Stimulated activated CD8-positive, alpha-beta memory T cell treated with anti-CD3 and anti-CD28 coated beads, Interleukin-12 subunit alpha, Interleukin-12 subunit beta, amount 100 ng/mL, for 24 hours (primary cell): Measurements from ENCODE around the gene SPATA13.
"Not testable (repeated sequence)": the region's sequence is repeated elsewhere in the genome, so short reads cannot be mapped to it uniquely, and the experiment has no call there.

ENCODE experiments used
- DNase-seq: peaks from one replicate; pipeline ENCODE4 v3.0.0-alpha.2; 2020; ENCODE audit errors: extremely low read depth

Gene SPATA13

GRCh38 chr13:24194447-24194846 is 33.9 kb downstream of the SPATA13 start:
- no peak for DNase-seq

- DNase-seq = no peak
Measured at GRCh38 chr13:24195626-24196025, 35.1 kb downstream of the SPATA13 start.

DNA sequence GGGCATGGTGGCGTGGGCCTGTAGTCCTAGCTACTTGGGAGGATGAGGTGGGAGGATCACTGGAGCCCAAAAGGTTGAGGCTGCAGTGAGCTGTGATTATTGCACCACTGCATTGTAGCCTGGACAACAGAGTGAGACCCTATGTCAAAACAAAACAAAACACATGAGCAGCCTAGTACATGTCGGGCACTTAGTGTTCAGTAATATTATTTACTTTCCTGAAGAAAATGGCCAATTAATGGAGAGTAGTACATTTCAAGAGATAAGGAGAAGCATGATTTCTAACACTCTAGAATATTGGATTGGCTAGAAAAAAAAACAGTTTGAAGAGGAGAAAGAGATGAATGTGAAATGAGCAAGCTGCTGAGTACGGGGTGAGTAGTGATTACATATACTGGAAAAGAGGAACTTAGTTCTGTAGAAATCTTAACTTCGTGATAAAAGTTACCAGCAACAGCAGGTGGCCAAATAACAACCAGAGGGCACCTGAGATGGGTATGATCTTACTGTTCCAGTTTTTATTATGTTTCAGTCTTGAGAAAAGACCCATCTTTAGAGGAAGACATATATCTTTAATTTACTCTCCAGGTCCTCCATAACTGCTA is 36.2 kb downstream of the SPATA13 start:
- DNase-seq = no peak

DNA sequence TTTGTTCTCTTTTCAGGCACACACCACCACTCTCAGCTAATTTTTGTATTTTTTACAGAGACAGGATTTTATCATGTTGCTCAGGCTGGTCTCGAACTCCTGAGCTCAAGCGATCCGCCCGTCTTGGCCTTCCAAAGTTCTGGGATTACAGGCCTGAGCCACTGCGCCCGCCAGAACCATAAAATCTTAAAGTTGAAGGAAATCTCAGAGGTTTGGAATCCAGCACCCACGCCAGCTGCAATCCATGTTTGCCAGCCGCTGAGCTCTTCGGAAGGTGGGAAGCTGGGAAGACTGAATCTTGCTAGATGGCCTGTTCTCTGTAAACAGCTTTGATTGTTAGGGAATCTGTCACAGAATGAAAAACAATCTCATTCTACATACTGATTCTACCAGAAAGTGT is 38.5 kb downstream of the SPATA13 start:
- no peak for DNase-seq

DNA sequence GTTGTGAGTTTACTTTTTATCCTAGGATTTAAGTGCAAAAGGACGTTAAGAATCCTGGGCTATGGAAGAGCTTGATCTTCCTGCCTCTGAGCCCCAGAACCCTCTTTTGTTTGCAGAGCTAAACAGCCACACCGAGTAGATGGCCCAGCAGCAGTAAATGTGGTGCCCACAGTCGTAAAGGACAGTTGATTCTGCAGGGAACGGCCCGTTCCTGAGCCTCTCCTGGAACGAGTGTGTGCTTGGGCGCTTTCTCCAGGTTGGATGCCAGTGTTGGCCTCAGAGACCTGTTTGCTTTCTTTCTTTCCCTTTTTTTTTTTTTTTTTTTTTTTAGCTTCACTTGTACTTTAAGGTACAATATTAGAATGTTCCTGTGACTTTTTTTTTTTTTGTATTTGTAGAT is 41.7 kb downstream of the SPATA13 start:
- no peak for DNase-seq

GRCh38 chr13:24203273-24203672 is 42.8 kb downstream of the SPATA13 start:
- DNase-seq = no peak

GRCh38 chr13:24203811-24204210 is 43.3 kb downstream of the SPATA13 start:
- DNase-seq = no peak

- not testable (repeated sequence) for DNase-seq
Measured at GRCh38 chr13:24205076-24205475, 44.6 kb downstream of the SPATA13 start.

- DNase-seq = no peak
Measured at GRCh38 chr13:24207841-24208667, 47.5 kb downstream of the SPATA13 start.

DNA sequence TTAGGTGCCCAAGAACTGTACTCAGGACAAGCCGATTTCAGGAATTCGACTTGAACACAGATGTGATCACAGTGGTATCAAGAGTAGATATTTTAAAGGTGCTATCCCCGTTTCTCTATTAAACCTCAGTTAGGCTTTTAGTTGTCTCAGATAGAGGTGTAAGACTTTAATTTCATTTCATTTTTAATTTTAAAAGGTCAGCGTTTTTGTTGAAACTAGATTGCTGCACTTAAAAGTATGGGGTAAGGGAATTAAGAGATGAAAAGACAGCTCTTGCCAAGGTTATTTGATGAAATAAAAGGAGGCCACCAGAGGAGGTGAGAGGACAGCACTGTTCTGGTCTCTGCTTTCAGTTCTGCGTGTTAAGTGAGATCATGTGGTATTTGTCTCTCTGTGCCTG is 48.6 kb downstream of the SPATA13 start:
- DNase-seq = no peak

GRCh38 chr13:24212254-24212653 is 51.7 kb downstream of the SPATA13 start:
- no peak for DNase-seq

DNA sequence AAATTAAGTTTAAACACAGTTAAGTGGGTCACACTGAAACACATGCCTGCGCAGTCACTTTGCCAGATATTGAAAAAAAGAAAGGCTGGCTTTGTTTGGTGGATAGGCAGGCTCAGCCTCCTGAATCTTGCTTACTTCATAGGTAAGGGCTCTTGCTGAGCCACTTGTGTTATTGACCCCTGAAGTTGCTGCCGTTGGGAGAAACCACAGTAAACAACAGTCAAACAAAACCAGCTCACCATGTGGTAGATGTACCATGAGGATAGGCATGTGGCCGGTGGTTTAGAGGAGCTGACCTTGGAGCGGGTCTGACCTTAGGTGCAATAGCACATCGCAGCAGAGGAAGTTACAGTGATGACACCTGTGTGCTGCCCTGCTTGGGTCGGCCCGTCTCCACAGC is 52.2 kb downstream of the SPATA13 start:
- DNase-seq = no peak

DNA sequence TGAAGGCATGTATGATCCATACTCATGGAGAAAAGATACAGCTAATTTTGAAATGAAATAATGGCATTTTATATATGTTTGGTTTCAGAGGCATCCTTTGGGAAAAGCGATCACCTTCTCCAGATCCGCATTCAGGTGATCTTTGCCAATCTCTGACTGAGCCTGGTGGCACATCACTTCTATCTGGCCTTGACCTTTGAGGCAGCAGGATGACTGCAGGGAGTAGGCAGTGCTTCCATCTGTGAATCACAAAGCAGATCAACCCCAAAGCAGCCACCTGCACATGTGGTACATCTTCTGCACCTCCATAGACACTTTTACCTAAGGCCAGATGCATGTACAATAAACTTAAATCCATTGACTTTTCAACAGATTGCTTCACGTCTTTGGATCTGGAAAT is 53.4 kb downstream of the SPATA13 start:
- DNase-seq = no peak

DNA sequence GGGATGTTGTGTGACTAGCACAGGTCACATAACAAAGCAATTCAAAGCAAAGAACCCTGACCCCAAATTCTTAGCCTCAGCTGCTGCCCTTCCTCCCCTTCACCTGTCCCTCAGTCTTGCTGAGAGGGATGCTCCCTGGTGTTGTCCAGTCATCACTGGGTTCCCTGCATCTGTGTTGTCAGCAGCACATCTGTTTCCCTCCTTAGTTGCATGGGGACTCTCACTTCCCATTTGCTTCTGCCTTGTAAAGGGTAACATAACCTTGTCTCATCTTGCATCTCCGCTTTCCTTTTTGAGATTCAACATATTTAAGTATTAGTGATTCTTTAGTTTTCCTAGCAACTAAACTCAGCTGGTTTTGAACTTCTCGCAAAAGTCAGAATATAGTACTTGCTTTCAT is 54.0 kb downstream of the SPATA13 start:
- DNase-seq = no peak

DNA sequence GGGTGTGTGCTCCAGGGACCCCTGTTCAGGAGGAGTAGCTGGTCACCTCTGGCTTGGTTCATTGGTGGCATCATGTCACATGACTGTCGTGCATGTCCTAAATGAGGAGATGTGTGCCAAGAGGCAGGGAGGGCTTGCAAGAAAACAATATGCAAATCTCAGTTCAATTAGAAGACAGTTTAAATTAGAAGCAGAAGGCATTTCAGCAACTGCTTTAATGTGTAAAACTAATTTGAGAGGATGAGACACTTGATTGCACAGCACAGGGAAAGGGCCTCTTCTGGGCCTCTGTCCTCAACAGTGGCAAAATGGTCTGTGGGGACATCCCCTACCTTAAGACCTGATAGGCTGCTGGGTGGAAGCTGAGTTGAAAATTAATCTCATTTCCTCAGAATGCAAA is 54.6 kb downstream of the SPATA13 start:
- no peak for DNase-seq

- no peak for DNase-seq
Measured at GRCh38 chr13:24215732-24216131, 55.2 kb downstream of the SPATA13 start.

GRCh38 chr13:24216176-24216575 is 55.7 kb downstream of the SPATA13 start:
- no peak for DNase-seq

GRCh38 chr13:24216779-24217178 is 56.3 kb downstream of the SPATA13 start:
- DNase-seq = not testable (repeated sequence)

- no peak for DNase-seq
Measured at GRCh38 chr13:24217601-24218281, 57.2 kb downstream of the SPATA13 start.

DNA sequence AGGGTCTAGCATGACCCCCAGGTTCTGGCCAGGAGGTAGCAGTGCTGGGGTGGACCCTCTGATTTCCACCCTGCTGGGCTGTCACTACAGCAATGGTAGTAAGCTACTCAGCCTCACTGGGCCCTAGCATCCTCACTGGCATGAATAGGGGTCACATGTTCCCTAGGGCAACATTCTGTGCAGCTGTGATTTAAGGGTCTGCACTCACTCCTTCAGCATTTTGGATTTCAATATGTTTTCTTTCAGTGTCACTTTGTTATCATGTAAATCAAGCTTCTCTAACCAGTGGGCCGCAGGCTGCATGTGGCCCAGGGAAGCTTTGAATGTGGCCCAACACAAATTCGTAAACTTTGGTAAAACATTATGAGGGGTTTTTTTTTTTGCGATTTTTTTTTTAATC is 57.8 kb downstream of the SPATA13 start:
- no peak for DNase-seq

GRCh38 chr13:24218977-24219376 is 58.5 kb downstream of the SPATA13 start:
- no peak for DNase-seq

DNA sequence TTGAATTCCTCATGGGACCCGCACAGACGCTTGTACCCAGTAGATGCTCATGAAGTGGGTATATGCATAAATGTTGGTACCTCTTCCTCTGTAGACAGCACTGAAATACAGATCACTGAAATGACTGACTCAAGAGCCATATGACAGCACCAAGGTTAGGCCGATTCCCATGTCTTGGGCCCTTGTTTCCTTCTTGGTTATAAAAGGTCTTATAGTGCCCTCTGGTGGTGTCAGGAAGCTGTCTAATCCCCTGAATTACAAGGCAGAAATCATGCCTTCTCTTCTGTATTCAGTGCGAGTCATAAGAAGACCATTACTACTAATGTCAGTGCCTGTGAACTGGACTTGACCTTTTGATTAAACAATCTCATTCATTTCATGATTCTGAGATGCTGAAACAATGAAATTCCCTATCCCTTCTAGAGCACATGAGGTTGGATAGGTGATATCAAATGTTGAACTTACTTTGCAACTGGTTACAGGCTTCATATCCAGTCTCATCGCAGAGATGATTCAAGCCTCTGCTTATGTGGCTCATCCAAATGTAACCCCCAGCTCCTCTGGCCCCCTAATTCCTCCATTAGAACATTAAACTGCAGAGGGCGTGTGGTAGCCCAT is 59.7 kb downstream of the SPATA13 start:
- peak; percentile 15 for DNase-seq

DNA sequence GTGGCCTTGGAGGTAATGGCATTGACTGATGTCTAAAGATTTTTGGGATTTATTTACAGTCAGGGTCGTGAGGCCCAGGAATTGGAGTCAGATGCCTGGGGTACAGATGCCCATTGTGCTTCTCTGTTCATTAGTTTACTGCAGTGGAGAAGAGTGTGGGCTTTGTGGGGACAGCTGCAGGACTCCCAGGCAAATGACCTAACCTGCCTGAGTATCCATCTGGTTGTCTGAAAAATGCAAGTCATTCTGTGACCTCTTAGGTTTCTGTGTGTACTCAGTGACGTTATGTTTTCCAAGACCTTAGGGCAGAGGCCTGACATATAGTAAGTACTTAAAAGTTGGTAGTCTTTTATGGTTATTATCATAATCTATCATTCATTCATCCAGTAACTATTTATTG is 60.5 kb downstream of the SPATA13 start:
- no peak for DNase-seq
